ENCODE results near the gene DNAJC1. TPM values are rescaled to one million over a fixed set of nuclear protein-coding genes. Genes with fewer than 3 reads are reported as not detected.

The DNAJC1 gene
- total and polyA plus RNA-seq, 3 donors from 2014 or later = 16.7 to 59.6 (median 59.0) TPM

GRCh38 chr10:21985541-21985940 lies 18.0 kb downstream of the DNAJC1 start:
- Histone ChIP-seq H3K27me3 (no peaks in the 10 kb centered on the region), H3K27ac (no peak overlapping the region), H3K4me1 (no peaks in the 10 kb centered on the region), H3K9me3 (no peaks in the 10 kb centered on the region), H3K36me3 (ENCODE audit: low read depth, missing control alignments) (no peaks in the 10 kb centered on the region), H3K4me3 (no peak overlapping the region)
- no peak for DNase-seq
- TF ChIP-seq POLR2A (IDR thresholded peaks at IDR 0.05) (no peak), CTCF (IDR thresholded peaks at IDR 0.05) (no peak)
- intact Hi-C loops (cut with DNase I; ENCODE audit: low total_unique reads) = no loop called here
- WGBS, 2 donors = 45 to 50% methylated on average over 1 of the region's 1 CpG

GRCh38 chr10:21981118-21981517 lies 22.4 kb downstream of the DNAJC1 start:
- H3K27ac ChIP-seq = no peak overlapping the region
- no peaks in the 10 kb centered on the region for H3K27me3 ChIP-seq
- DNase-seq = no peak
- no peaks in the 10 kb centered on the region for H3K9me3 ChIP-seq
- H3K36me3 ChIP-seq (ENCODE audit: low read depth, missing control alignments) = no peaks in the 10 kb centered on the region
- intact Hi-C loops (cut with DNase I; ENCODE audit: low total_unique reads) = no loop called here
- WGBS, 2 donors = 84 to 86% methylated on average over 3 of the region's 3 CpGs
- peaks cover 5% of the 10 kb centered on the region for H3K4me1 ChIP-seq
- no peak for TF ChIP-seq CTCF (IDR thresholded peaks at IDR 0.05)
- TF ChIP-seq POLR2A (IDR thresholded peaks at IDR 0.05) = no peak
- no peak overlapping the region for H3K4me3 ChIP-seq

GRCh38 chr10:21980691-21981090 lies 22.8 kb downstream of the DNAJC1 start:
- intact Hi-C loops (cut with DNase I; ENCODE audit: low total_unique reads) = no loop called here
- Histone ChIP-seq H3K27ac (no peak overlapping the region), H3K27me3 (no peaks in the 10 kb centered on the region), H3K9me3 (no peaks in the 10 kb centered on the region), H3K4me3 (no peak overlapping the region), H3K4me1 (peaks cover 5% of the 10 kb centered on the region), H3K36me3 (ENCODE audit: low read depth, missing control alignments) (no peaks in the 10 kb centered on the region)
- TF ChIP-seq POLR2A (IDR thresholded peaks at IDR 0.05) (no peak), CTCF (IDR thresholded peaks at IDR 0.05) (no peak)
- DNase-seq = no peak

- Histone ChIP-seq H3K27ac (no peak overlapping the region), H3K36me3 (ENCODE audit: low read depth, missing control alignments) (no peaks in the 10 kb centered on the region), H3K4me1 (peaks cover 5% of the 10 kb centered on the region), H3K4me3 (no peak overlapping the region), H3K27me3 (no peaks in the 10 kb centered on the region), H3K9me3 (no peaks in the 10 kb centered on the region)
- TF ChIP-seq POLR2A (IDR thresholded peaks at IDR 0.05) (no peak), CTCF (IDR thresholded peaks at IDR 0.05) (no peak)
- WGBS, 2 donors = 26 to 56% methylated on average over 1 of the region's 1 CpG
- intact Hi-C loops (cut with DNase I; ENCODE audit: low total_unique reads) = no loop called here
- DNase-seq = no peak
Measured at GRCh38 chr10:21978191-21978862, 25.2 kb downstream of the DNAJC1 start.

- DNase-seq = no peak
- Histone ChIP-seq H3K9me3 (no peaks in the 10 kb centered on the region), H3K4me3 (no peak overlapping the region), H3K27me3 (no peaks in the 10 kb centered on the region), H3K27ac (no peak overlapping the region), H3K4me1 (peaks cover 5% of the 10 kb centered on the region), H3K36me3 (ENCODE audit: low read depth, missing control alignments) (no peaks in the 10 kb centered on the region)
- no peak for TF ChIP-seq CTCF (IDR thresholded peaks at IDR 0.05)
- no peak for TF ChIP-seq POLR2A (IDR thresholded peaks at IDR 0.05)
- intact Hi-C loops (cut with DNase I; ENCODE audit: low total_unique reads) = no loop called here
- whole genome bisulfite sequencing, 2 donors = 90 to 95% methylated on average over 7 of the region's 7 CpGs
Measured at GRCh38 chr10:21976739-21977138, 26.8 kb downstream of the DNAJC1 start.
